Small intestine (tissue), 7 donors: ENCODE data around the gene SAMD11. TPM values are rescaled to one million over a fixed set of nuclear protein-coding genes. Genes with fewer than 3 reads are reported as not detected.

Experiments
- DNase-seq, 2 donors: peaks; one replicate each; pipeline versions ENCODE4 v3.0.0 to v3.0.0-alpha.2; 2013
- FAIRE-seq: peaks from 2 replicates; lab custom pipeline; 2012; peaks lifted over from hg19 to GRCh38; lab: Jason Lieb, UNC
- H3K27ac ChIP-seq, 3 donors: one replicate each; pipeline ENCODE4 v1.5.1; 2013; ENCODE audit warnings: low read length in 2 of 3, mild to moderate bottlenecking in 2 of 3, control low read depth in 1 of 3, inconsistent platforms in 1 of 3, low read depth in 1 of 3, moderate library complexity in 1 of 3
- H3K27me3 ChIP-seq, 3 donors: one replicate each; pipeline ENCODE4 v1.6.1; 2013; ENCODE audit warnings: low read length in 3 of 3, inconsistent platforms in 1 of 3; ENCODE audit not compliant: control insufficient read depth in 3 of 3, insufficient read depth in 3 of 3
- H3K36me3 ChIP-seq, 3 donors: one replicate each; pipeline ENCODE4 v1.6.1; 2013; ENCODE audit warnings: low read length in 3 of 3, inconsistent platforms in 1 of 3, low read depth in 1 of 3, mild to moderate bottlenecking in 1 of 3, moderate library complexity in 1 of 3; ENCODE audit not compliant: control insufficient read depth in 3 of 3, insufficient read depth in 2 of 3
- H3K4me1 ChIP-seq, 3 donors: one replicate each; pipeline ENCODE4 v1.6.1; 2013; ENCODE audit warnings: low read length in 2 of 3, inconsistent platforms in 1 of 3, low read depth in 1 of 3, mild to moderate bottlenecking in 1 of 3, moderate library complexity in 1 of 3; ENCODE audit not compliant: control insufficient read depth in 3 of 3, insufficient read depth in 2 of 3
- H3K4me3 ChIP-seq, 3 donors: one replicate each; pipeline ENCODE4 v1.5.1; 2013; ENCODE audit warnings: low read length in 3 of 3, control low read depth in 1 of 3, inconsistent platforms in 1 of 3, low read depth in 1 of 3, mild to moderate bottlenecking in 1 of 3, moderate library complexity in 1 of 3
- H3K9me3 ChIP-seq, 2 donors: one replicate each; pipeline ENCODE4 v1.6.1; 2013; ENCODE audit warnings: low read depth in 1 of 2, low read length in 1 of 2; ENCODE audit not compliant: control insufficient read depth in 2 of 2, insufficient read depth in 1 of 2
- WGBS, 3 donors: extraction: QIAGEN DNeasy Blood & Tissue Kit; methylation state at CpG; one replicate each; pipeline ENCODE4 v1.1.7; 2013; 5-methylcytosine and 5-hydroxymethylcytosine counted together
- polyA plus RNA-seq, 4 donors: library from polyadenylated mRNA; stranded (reverse) in 3 of 4; unstranded in 1 of 4; fragments of 200-250 nt in 3 of 4; fragments of 120-200 nt in 1 of 4; gene quantifications; one replicate each; pipeline versions ENCODE4 v1.2.1 to v1.2.3, GENCODE V29; 2013
- donor health status: healthy with polysubstance abuse.
- donor health status: control.
- donor health status: control.
- donor health status: Bipolar disorder and iron deficiency.
- donor health status: healthy.

The SAMD11 gene
- polyA plus RNA-seq, 4 donors = 0.89 to 13.6 (median 6.8) TPM

DNA sequence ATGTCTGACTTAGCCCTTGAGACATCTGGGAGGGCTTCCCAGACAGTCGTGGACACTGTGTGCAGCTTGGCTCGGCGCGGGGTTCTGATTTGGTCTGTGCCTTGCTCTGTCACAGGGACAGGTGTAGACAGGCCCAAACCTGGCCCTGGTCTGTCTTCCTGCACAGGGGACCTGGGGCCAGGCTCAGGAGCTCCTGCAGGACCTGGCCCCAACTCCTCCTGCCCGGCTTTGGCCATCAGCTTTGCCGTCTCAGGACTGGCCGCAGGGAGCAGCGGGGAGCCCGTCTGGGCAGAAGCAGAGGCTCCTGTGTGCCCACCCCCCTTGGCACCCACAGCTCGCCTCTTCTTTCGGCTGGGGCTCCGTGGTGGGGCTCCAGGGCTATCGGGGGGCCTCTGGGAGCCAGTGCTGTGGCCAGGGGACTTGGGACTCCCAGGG, 56.4 kb downstream of the SAMD11 start:
- H3K9me3 ChIP-seq = peaks cover 0 to 3% of the 10 kb centered on the region in 2 donors
- H3K27ac ChIP-seq = no peak overlapping the region
- no peak overlapping the region for H3K4me3 ChIP-seq
- DNase-seq (no peak), FAIRE-seq (no peak)
- H3K36me3 ChIP-seq = no peaks in the 10 kb centered on the region
- WGBS, 3 donors = 72 to 78% (median 77%) methylated on average over 13 of the region's 13 CpGs
- peaks cover 0 to 48% (median 5%) of the 10 kb centered on the region in 3 donors for H3K27me3 ChIP-seq
- no peaks in the 10 kb centered on the region for H3K4me1 ChIP-seq

GRCh38 chr1:980602-981395, 57.1 kb downstream of the SAMD11 start:
- peaks cover 0 to 3% of the 10 kb centered on the region in 2 donors for H3K9me3 ChIP-seq
- DNase-seq (no peak), FAIRE-seq (no peak)
- H3K4me3 ChIP-seq = no peak overlapping the region
- peaks cover 0 to 47% (median 5%) of the 10 kb centered on the region in 3 donors for H3K27me3 ChIP-seq
- 72 to 74% (median 73%) methylated on average over 31 to 35 of the region's 35 CpGs for WGBS, 3 donors
- H3K36me3 ChIP-seq = no peaks in the 10 kb centered on the region
- H3K4me1 ChIP-seq = no peaks in the 10 kb centered on the region
- no peak overlapping the region for H3K27ac ChIP-seq

DNA sequence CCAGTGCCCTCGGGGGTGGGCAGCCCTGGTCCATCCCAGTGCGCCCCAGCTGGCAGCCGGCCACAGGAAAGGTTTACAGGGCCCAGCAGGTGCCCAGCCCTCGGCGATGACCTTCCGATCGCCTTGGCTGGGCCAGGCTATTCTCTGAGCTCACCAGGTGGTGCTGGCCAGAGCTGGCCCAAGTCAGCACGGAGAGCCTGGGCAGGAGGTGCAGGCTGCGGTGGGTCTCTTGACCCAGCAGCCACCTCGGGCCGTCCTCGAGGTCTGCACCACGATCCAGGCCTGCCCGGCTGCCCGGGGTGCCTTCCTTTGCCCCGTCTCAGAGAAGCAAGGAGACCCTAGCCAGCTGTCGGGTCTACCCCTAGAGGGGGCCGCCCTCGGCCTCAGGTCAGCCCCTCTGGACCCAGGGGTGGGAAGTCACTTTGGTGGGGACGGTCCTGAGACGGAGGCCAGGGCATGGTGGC, 57.8 kb downstream of the SAMD11 start:
- 59 to 75% (median 64%) methylated on average over 20 to 21 of the region's 21 CpGs for WGBS, 3 donors
- no peak for FAIRE-seq
- Histone ChIP-seq H3K27me3 (peaks cover 0 to 51% (median 5%) of the 10 kb centered on the region in 3 donors), H3K27ac (no peak overlapping the region), H3K4me1 (no peaks in the 10 kb centered on the region), H3K4me3 (no peak overlapping the region), H3K36me3 (no peaks in the 10 kb centered on the region), H3K9me3 (peaks cover 0 to 3% of the 10 kb centered on the region in 2 donors)
- no peak for DNase-seq

GRCh38 chr1:981955-982558, 58.3 kb downstream of the SAMD11 start, which contains the start of gene PERM1:
PERM1 (minus strand) TSS chr1:982093; CDS start chr1:981029, 1,064 bp downstream.
- WGBS, 3 donors = 44 to 59% (median 47%) methylated on average over 25 to 28 of the region's 28 CpGs
- Histone ChIP-seq H3K9me3 (peaks cover 0 to 3% of the 10 kb centered on the region in 2 donors), H3K4me1 (no peaks in the 10 kb centered on the region), H3K36me3 (no peaks in the 10 kb centered on the region), H3K4me3 (no peak within 1 kb of the TSS), H3K27me3 (peaks cover 0 to 53% (median 5%) of the 10 kb centered on the region in 3 donors), H3K27ac (no peak within 1 kb of the TSS)
- no peak for FAIRE-seq
- no peak for DNase-seq

- no peak overlapping the region for H3K4me3 ChIP-seq
- H3K4me1 ChIP-seq = no peaks in the 10 kb centered on the region
- DNase-seq (no peak), FAIRE-seq (no peak)
- peaks cover 0 to 53% (median 5%) of the 10 kb centered on the region in 3 donors for H3K27me3 ChIP-seq
- peaks cover 0 to 3% of the 10 kb centered on the region in 2 donors for H3K9me3 ChIP-seq
- H3K36me3 ChIP-seq = no peaks in the 10 kb centered on the region
- 75 to 82% (median 80%) methylated on average over 42 to 43 of the region's 43 CpGs for WGBS, 3 donors
- no peak overlapping the region for H3K27ac ChIP-seq
Observed at GRCh38 chr1:982765-983436, 59.2 kb downstream of the SAMD11 start.

DNA sequence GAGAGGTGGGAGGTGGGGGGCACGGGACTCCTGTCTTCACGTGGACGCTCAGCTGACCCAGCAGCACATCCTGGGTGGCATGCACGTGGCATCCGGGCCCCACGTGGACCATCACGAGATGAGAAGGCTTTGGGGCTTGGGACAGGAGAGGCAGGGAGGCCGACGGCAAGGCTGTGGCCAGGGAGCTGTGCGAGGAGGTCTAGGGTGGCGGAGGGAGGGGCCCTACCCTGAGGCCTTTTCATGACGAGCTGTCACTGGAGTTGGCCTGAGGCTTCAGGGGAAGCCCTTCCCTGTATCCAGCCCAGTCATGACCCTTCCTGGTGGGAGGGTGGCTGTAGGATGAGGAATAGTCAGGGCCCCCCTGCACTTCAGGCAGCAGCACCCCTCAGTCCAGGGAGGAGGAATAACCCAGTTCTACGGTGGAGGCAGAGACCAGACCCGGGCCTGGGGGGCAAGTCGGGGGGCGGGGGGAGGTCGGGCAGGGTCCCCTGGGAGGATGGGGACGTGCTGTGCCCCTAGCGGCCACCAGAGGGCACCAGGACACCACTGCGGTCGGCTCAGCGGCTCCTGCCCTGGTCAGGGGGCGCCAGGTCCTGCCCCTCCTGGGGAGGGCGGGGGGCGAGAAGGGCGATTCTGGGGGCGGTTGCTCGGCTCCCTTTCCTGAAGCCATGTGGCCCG, 60.2 kb downstream of the SAMD11 start:
- H3K27me3 ChIP-seq = peaks cover 0 to 53% (median 5%) of the 10 kb centered on the region in 3 donors
- H3K27ac ChIP-seq = no peak overlapping the region
- peak; percentile 20 to 61 for DNase-seq
- no peak overlapping the region for H3K4me3 ChIP-seq
- no peaks in the 10 kb centered on the region for H3K9me3 ChIP-seq
- no peaks in the 10 kb centered on the region for H3K4me1 ChIP-seq
- WGBS, 3 donors = 16 to 20% (median 18%) methylated on average over 23 to 29 of the region's 29 CpGs
- no peak for FAIRE-seq
- H3K36me3 ChIP-seq = no peaks in the 10 kb centered on the region

DNA sequence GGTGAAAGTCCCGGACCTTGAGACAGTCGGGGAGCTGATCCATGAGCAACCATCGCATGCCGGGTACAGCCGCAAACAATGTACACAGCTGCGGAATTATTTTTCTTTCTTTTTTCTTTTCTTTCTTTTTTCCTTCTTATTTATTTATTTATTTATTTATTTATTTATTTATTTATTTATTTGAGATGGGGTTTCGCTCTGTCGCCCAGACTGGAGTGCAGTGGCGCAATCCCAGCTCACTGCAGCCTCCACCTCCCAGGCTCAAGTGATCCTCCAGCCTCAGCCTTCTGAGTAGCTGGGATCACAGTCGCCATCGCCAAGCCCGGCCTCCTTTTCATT, 60.7 kb downstream of the SAMD11 start:
- Histone ChIP-seq H3K4me1 (no peaks in the 10 kb centered on the region), H3K27me3 (peaks cover 0 to 54% (median 5%) of the 10 kb centered on the region in 3 donors), H3K9me3 (no peaks in the 10 kb centered on the region), H3K36me3 (no peaks in the 10 kb centered on the region), H3K4me3 (no peak overlapping the region), H3K27ac (no peak overlapping the region)
- DNase-seq = peak in 1 of 2 donors; percentile 13
- FAIRE-seq = no peak
- 42 to 53% (median 53%) methylated on average over 12 of the region's 12 CpGs for WGBS, 3 donors

GRCh38 chr1:985126-985525, 61.4 kb downstream of the SAMD11 start:
- DNase-seq (no peak), FAIRE-seq (no peak)
- no peaks in the 10 kb centered on the region for H3K4me1 ChIP-seq
- 73 to 78% (median 77%) methylated on average over 13 of the region's 13 CpGs for WGBS, 3 donors
- H3K4me3 ChIP-seq = no peak overlapping the region
- no peaks in the 10 kb centered on the region for H3K9me3 ChIP-seq
- no peaks in the 10 kb centered on the region for H3K36me3 ChIP-seq
- no peak overlapping the region for H3K27ac ChIP-seq
- H3K27me3 ChIP-seq = peaks cover 0 to 56% (median 5%) of the 10 kb centered on the region in 3 donors
